Esophagus (tissue), 2 donors: ENCODE data around the gene GTF3C2. TPM values are rescaled to one million over a fixed set of nuclear protein-coding genes. Genes with fewer than 3 reads are reported as not detected.

Experiments
- H3K27ac ChIP-seq, 2 donors: one replicate each; pipeline ENCODE4 v1.5.1; 2013; ENCODE audit warnings: low read depth in 2 of 2, mild to moderate bottlenecking in 2 of 2, inconsistent platforms in 1 of 2, low read length in 1 of 2, moderate library complexity in 1 of 2
- H3K27me3 ChIP-seq, 2 donors: one replicate each; pipeline ENCODE4 v1.6.1; 2013; ENCODE audit warnings: low read length in 2 of 2, control low read depth in 1 of 2, mild to moderate bottlenecking in 1 of 2; ENCODE audit not compliant: insufficient read depth in 2 of 2, control insufficient read depth in 1 of 2
- H3K36me3 ChIP-seq, 2 donors: one replicate each; pipeline ENCODE4 v1.6.1; 2013; ENCODE audit warnings: low read length in 1 of 2; ENCODE audit not compliant: control insufficient read depth in 2 of 2, insufficient read depth in 2 of 2
- H3K4me1 ChIP-seq, 2 donors: one replicate each; pipeline ENCODE4 v1.6.1; 2013; ENCODE audit warnings: low read length in 1 of 2; ENCODE audit not compliant: control insufficient read depth in 2 of 2, insufficient read depth in 2 of 2
- H3K4me3 ChIP-seq, 2 donors: one replicate each; pipeline ENCODE4 v1.5.1; 2013; ENCODE audit warnings: low read length in 2 of 2, mild to moderate bottlenecking in 2 of 2, low read depth in 1 of 2, moderate library complexity in 1 of 2
- H3K9me3 ChIP-seq, 2 donors: one replicate each; pipeline ENCODE4 v1.6.1; 2013; ENCODE audit warnings: mild to moderate bottlenecking in 2 of 2, low read depth in 1 of 2, low read length in 1 of 2, moderate library complexity in 1 of 2; ENCODE audit not compliant: control insufficient read depth in 2 of 2, insufficient read depth in 1 of 2
- WGBS, 2 donors: extraction: QIAGEN DNeasy Blood & Tissue Kit; methylation state at CpG; one replicate each; pipeline ENCODE4 v1.1.7; 2013; 5-methylcytosine and 5-hydroxymethylcytosine counted together
- polyA plus RNA-seq, 2 donors: library from polyadenylated mRNA; stranded (reverse); fragments of 200-250 nt; gene quantifications; one replicate each; pipeline ENCODE4 v1.2.3, GENCODE V29; 2013
- donor health status: healthy with polysubstance abuse.
- donor health status: Bipolar disorder and iron deficiency.

The GTF3C2 gene
- polyA plus RNA-seq, 2 donors = 41.5 to 43.8 TPM

DNA sequence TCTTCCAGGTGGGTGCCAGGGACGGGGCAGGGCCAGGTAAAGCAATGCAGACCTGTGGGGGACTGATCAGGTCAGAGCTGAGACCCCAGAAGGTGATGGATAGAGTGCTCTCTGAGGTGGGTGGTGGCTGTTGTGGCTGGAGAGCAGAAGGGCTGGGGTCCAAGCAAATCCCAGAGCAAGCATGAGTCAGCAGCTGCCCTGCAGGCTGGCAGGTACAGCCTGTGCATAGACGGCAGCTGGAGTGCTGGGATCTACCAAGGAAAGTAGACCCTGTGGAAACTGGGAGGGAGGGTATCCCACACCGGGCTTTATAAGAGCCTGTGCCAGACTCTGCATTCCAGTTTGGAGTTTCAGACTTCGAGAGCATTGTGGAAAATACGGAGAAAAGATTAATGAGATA lies 73.7 kb downstream of the GTF3C2 start:
- Histone ChIP-seq H3K27me3 (no peaks in the 10 kb centered on the region), H3K4me1 (peaks cover 0 to 3% of the 10 kb centered on the region in 2 donors), H3K9me3 (no peaks in the 10 kb centered on the region), H3K36me3 (no peaks in the 10 kb centered on the region), H3K27ac (no peak overlapping the region), H3K4me3 (no peak overlapping the region)
- WGBS, 2 donors = 23 to 37% methylated on average over 5 of the region's 5 CpGs

DNA sequence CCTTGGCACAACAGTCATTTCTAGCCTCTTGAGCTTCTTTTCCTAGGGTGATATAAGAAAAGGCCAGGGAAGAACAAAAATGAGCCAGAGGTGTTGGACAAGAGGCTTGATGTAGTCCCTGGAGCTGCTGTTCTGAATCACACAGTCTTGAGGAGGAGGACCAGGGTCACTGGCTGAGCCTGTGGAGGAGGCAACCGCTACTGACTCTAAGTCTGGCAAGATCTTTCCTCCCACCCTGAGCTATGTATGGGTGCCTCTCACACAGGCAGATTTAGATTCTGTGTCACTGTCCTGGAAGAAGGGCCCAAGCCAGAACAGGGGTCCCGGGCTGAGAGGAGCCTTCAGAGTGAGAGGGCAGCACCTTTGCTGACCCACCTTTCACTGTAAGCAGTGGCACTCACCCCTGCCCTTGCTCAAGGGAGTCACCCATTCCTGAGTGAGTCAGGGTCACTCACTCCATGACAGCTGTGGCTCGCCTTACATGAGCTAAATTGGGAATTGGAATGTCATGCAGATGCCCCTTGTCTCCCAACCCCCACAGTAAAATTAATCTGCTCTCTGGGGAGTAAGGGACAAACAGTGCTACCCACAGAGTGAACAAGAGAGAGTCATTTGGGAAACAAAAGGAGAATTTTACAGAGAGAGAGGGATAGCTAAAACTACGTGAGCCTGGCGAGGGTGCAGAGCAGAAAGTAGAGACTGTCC lies 74.6 kb downstream of the GTF3C2 start, which contains the start of gene TRIM54:
TRIM54 (plus strand) TSS at position 575 of the 705 bp plus-strand sequence. CDS start 303 bp downstream, outside the sequence.
- 76 to 77% methylated on average over 5 of the region's 5 CpGs for WGBS, 2 donors
- Histone ChIP-seq H3K27me3 (no peaks in the 10 kb centered on the region), H3K4me3 (no peak within 1 kb of the TSS), H3K27ac (no peak within 1 kb of the TSS), H3K36me3 (no peaks in the 10 kb centered on the region), H3K9me3 (no peaks in the 10 kb centered on the region), H3K4me1 (peaks cover 0 to 3% of the 10 kb centered on the region in 2 donors)

DNA sequence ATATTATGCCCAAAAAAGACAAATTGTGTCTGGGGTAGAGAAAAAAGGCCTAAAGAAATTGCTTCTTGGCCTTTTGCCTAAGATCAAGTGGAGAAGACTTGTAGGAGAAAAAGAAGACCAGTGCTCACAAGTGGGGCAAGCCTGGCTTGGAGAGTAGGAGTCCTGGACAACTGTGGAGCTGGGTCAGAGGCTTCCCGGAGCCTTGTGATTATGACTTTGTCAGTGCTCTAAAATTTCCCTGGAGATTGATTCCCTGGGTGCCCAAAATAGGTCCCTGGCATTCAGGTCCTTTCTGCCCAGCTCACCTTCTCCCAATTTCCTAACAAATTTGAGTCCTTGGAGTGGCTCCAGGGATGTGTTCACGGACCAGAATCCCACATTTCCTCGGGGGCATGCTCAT lies 75.1 kb downstream of the GTF3C2 start:
- Histone ChIP-seq H3K27me3 (no peaks in the 10 kb centered on the region), H3K9me3 (no peaks in the 10 kb centered on the region), H3K36me3 (no peaks in the 10 kb centered on the region), H3K27ac (no peak overlapping the region), H3K4me3 (no peak overlapping the region), H3K4me1 (peaks cover 0 to 3% of the 10 kb centered on the region in 2 donors)
- 61 to 71% methylated on average over 3 of the region's 3 CpGs for WGBS, 2 donors

DNA sequence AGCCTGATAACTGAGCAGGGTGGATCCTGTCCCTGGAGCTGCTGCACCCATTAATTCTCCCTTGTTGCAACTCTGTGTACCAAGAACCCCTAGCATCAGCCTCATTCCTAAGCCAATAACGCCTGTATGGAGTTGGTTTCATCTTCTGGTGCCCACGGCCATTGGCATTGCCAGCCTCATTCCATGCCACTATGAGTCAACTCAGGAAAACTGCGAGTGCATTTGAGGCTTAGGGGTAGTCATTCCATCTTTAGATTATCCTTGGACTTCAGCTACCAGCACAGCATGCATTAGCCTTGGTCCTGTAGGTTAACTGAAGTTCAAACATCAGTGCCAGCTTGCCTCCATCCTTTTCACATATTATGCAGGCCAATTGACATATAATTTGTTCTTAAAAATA lies 75.7 kb downstream of the GTF3C2 start:
- H3K27me3 ChIP-seq = no peaks in the 10 kb centered on the region

DNA sequence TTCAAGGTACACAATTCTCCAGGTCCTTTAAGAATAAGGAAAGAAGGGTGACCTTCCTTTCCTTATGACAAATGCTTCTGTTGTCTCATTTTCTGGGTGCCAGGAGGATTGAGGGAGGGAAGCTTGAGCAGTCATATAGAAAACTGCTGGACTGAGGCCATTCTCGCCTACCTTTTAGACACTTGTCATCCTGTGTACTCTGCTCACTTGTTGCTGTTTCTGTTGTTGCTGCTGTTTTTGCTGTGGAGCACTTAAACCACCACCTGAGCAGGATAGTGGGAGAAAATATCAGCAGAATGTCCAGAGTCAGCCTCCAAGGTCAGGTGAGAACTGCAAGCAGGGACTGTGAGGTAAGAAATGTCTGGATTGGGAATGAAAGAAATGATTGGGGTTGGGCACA lies 78.6 kb downstream of the GTF3C2 start:
- peaks cover 0 to 3% of the 10 kb centered on the region in 2 donors for H3K4me1 ChIP-seq
- H3K27me3 ChIP-seq = no peaks in the 10 kb centered on the region
- H3K4me3 ChIP-seq = no peak overlapping the region
- H3K9me3 ChIP-seq = no peaks in the 10 kb centered on the region
- H3K36me3 ChIP-seq = no peaks in the 10 kb centered on the region
- H3K27ac ChIP-seq = no peak overlapping the region
- WGBS, 2 donors = 52 to 78% methylated on average over 1 of the region's 1 CpG

More for the DNA sequence above, 75.7 kb downstream of the GTF3C2 start:
- 59 to 70% methylated on average over 3 of the region's 3 CpGs for WGBS, 2 donors
- Histone ChIP-seq H3K4me1 (peaks cover 0 to 3% of the 10 kb centered on the region in 2 donors), H3K9me3 (no peaks in the 10 kb centered on the region), H3K27ac (no peak overlapping the region), H3K36me3 (no peaks in the 10 kb centered on the region), H3K4me3 (no peak overlapping the region)

Other genes starting within 250 kb of the GTF3C2 start
- 1 to 10 TPM; 2.4 to 3.4 TPM for gene CGREF1, start 237.6 kb downstream of the GTF3C2 start, polyA plus RNA-seq
- gene ABHD1, start 232.9 kb downstream of the GTF3C2 start, polyA plus RNA-seq = under 1 TPM; 0.08 to 0.31 TPM
- 10 to 100 TPM; 24.1 to 29.7 TPM for gene PREB, start 222.1 kb downstream of the GTF3C2 start, polyA plus RNA-seq
- not detected for gene PRR30, start 217.4 kb downstream of the GTF3C2 start, polyA plus RNA-seq
- gene TCF23, start 207.8 kb downstream of the GTF3C2 start, polyA plus RNA-seq = under 1 TPM in 1 of 2 donors, not detected in 1; 0.02 TPM
- gene ATRAID, start 144.7 kb downstream of the GTF3C2 start, polyA plus RNA-seq = 10 to 100 TPM; 66.2 to 92.7 TPM
- gene SLC5A6, start 144.5 kb downstream of the GTF3C2 start, polyA plus RNA-seq = 10 to 100 TPM; 11.4 to 13.5 TPM
- 10 to 100 TPM; 16.8 to 18.3 TPM for gene CAD, start 139.4 kb downstream of the GTF3C2 start, polyA plus RNA-seq
- under 1 TPM; 0.08 to 0.09 TPM for gene SLC30A3, start 93.7 kb downstream of the GTF3C2 start, polyA plus RNA-seq
- gene DNAJC5G, start 81.3 kb downstream of the GTF3C2 start, polyA plus RNA-seq = under 1 TPM; 0.05 to 0.14 TPM
- under 1 TPM; 0.05 to 0.18 TPM for gene TRIM54, start 74.3 kb downstream of the GTF3C2 start, polyA plus RNA-seq
- 1 to 10 TPM in 1 of 2 donors, under 1 TPM in 1; 0.41 to 1.1 TPM for gene UCN, start 48.3 kb downstream of the GTF3C2 start, polyA plus RNA-seq
- 10 to 100 TPM; 44.9 to 71.2 TPM for gene MPV17, start 33.7 kb downstream of the GTF3C2 start, polyA plus RNA-seq
- 10 to 100 TPM; 44.1 to 55.5 TPM for gene EIF2B4, start 13.6 kb upstream of the GTF3C2 start, polyA plus RNA-seq
- 10 to 100 TPM; 36.9 to 61.7 TPM for gene SNX17, start 13.9 kb upstream of the GTF3C2 start, polyA plus RNA-seq
- gene ZNF513, start 24.0 kb upstream of the GTF3C2 start, polyA plus RNA-seq = 10 to 100 TPM; 20.0 to 34.5 TPM
- 10 to 100 TPM; 40.3 to 65.0 TPM for gene PPM1G, start 52.8 kb upstream of the GTF3C2 start, polyA plus RNA-seq
- gene NRBP1, start 71.9 kb upstream of the GTF3C2 start, polyA plus RNA-seq = 10 to 100 TPM; 51.9 to 95.7 TPM
- 10 to 100 TPM; 21.0 to 30.3 TPM for gene KRTCAP3, start 85.6 kb upstream of the GTF3C2 start, polyA plus RNA-seq
- gene IFT172, start 133.0 kb upstream of the GTF3C2 start, polyA plus RNA-seq = 10 to 100 TPM; 12.8 to 27.5 TPM
- 10 to 100 TPM; 22.2 to 34.0 TPM for gene FNDC4, start 138.4 kb upstream of the GTF3C2 start, polyA plus RNA-seq
- gene GCKR, start 140.1 kb upstream of the GTF3C2 start, polyA plus RNA-seq = 1 to 10 TPM; 2.1 to 4.0 TPM
- 1 to 10 TPM; 5.6 to 6.6 TPM for gene ZNF512, start 226.3 kb upstream of the GTF3C2 start, polyA plus RNA-seq